Left ventricle myocardium inferior (tissue), 1 donor: ENCODE data around the gene RCOR3. TPM values are rescaled to one million over a fixed set of nuclear protein-coding genes. Genes with fewer than 3 reads are reported as not detected.

Source experiments
- DNase-seq: peaks from one replicate; pipeline ENCODE4 v3.0.0-alpha.2; 2020
- H3K27ac ChIP-seq: fragments of 200-600 bp; replicated peaks from 2 replicates; pipeline ENCODE4 v1.8.0; 2021
- H3K27me3 ChIP-seq: fragments of 200-600 bp; 2 replicates; pipeline ENCODE4 v1.8.0; 2021; ENCODE audit warnings: low read depth
- H3K36me3 ChIP-seq: fragments of 200-600 bp; 2 replicates; pipeline ENCODE4 v1.8.0; 2021
- H3K4me1 ChIP-seq: fragments of 200-600 bp; 2 replicates; pipeline ENCODE4 v1.8.0; 2021
- H3K4me3 ChIP-seq: fragments of 200-600 bp; 2 replicates; pipeline ENCODE4 v1.8.0; 2021; ENCODE audit warnings: mild to moderate bottlenecking, moderate library complexity
- H3K9me3 ChIP-seq: fragments of 200-600 bp; replicated peaks from 2 replicates; pipeline ENCODE4 v1.8.0; 2021
- intact Hi-C: fragments of 100-400 bp; cut with micrococcal nuclease; formaldehyde crosslinking; loops from one replicate; pipeline ENCODE4 v1.11.0; 2022
- total RNA-seq: library from RNA; stranded (reverse); fragmentation: NEBNext Ultra II Directional; extraction: Animal tissue kit (Norgen Biotek cat#: 25700); gene quantifications from one replicate; pipeline ENCODE4 v1.2.1, GENCODE V29; 2021
- TF ChIP-seq, protein P1 (sequence below): fragments of 200-600 bp; IDR thresholded peaks from 2 replicates; pipeline ENCODE4 v1.8.0; 2021; ENCODE audit warnings: antibody characterized with exemption, mild to moderate bottlenecking, borderline replicate concordance
- donor health status: DM: no; HTN: yes; CAD: no; lungs with severe emphysema.

Gene RCOR3
- total RNA-seq, 1 donor from 2014 or later, result 48.3 TPM

DNA sequence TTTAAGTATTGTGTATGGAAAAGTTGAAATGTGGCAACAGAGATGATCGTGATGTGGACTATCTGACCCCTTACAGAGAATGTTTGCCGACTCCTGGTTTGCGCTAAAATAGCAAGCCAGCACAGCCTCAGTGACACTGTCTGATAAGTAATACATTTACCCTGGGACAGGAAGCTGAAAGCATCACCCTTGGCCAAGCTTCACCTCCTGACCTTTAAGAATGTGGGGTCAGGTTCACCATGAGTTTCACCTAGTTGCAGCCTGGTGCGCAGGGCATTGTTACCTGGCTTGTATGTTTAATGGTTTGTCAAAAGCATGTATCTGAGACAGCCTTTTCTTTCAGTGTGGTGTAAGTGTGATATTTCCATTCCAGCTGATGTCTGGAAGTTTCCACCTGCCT, 96.7 kb downstream of the RCOR3 start:
- H3K9me3 ChIP-seq, result peaks cover 5% of the 10 kb centered on the region
- H3K4me1 ChIP-seq, result no peaks in the 10 kb centered on the region
- H3K27ac ChIP-seq, result no peak overlapping the region
- intact Hi-C loops, result no loop called here
- no peak for DNase-seq
- TF ChIP-seq, protein P1, sequence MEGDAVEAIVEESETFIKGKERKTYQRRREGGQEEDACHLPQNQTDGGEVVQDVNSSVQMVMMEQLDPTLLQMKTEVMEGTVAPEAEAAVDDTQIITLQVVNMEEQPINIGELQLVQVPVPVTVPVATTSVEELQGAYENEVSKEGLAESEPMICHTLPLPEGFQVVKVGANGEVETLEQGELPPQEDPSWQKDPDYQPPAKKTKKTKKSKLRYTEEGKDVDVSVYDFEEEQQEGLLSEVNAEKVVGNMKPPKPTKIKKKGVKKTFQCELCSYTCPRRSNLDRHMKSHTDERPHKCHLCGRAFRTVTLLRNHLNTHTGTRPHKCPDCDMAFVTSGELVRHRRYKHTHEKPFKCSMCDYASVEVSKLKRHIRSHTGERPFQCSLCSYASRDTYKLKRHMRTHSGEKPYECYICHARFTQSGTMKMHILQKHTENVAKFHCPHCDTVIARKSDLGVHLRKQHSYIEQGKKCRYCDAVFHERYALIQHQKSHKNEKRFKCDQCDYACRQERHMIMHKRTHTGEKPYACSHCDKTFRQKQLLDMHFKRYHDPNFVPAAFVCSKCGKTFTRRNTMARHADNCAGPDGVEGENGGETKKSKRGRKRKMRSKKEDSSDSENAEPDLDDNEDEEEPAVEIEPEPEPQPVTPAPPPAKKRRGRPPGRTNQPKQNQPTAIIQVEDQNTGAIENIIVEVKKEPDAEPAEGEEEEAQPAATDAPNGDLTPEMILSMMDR, result no peak
- H3K36me3 ChIP-seq, result peaks cover 8% of the 10 kb centered on the region
- H3K4me3 ChIP-seq, result no peak overlapping the region
- no peaks in the 10 kb centered on the region for H3K27me3 ChIP-seq

DNA sequence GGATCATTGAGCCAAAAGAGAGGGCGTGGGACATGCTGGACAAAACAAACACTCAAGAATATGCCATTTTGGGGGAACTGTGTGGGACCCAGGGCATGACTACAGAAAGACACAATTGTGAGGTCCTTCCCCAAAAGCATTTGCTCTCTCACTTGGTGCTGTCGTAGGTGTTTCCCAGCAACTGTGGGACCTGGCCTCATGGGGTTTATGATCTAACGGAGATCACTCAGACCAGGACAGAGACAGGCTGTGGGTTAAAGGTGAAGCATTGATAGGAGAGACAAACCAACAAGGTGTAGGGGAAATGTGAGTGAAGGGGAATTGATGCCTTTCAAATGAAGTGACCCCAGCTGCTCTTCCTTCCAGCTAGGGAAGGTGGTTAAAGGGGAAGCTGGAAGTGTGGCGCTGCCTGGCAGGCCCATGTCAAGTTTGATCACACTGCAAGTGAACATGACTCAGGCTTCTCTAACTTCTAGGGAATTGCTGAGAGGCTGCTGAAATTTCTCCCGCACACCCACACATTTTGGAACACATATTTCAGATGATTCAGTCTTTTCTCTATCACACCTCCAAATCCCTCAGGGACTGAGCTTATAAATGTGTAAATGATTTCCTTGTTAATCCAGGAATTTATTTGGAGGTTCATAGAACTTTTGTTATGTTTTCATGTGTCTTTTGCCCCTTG, 97.7 kb downstream of the RCOR3 start:
- no peak overlapping the region for H3K27ac ChIP-seq
- H3K4me3 ChIP-seq, result no peak overlapping the region
- no peak for DNase-seq
- H3K36me3 ChIP-seq, result peaks cover 13% of the 10 kb centered on the region
- no peaks in the 10 kb centered on the region for H3K27me3 ChIP-seq
- TF ChIP-seq, protein P1, result no peak
- intact Hi-C loops, result no loop called here
- no peaks in the 10 kb centered on the region for H3K4me1 ChIP-seq
- no peaks in the 10 kb centered on the region for H3K9me3 ChIP-seq

DNA sequence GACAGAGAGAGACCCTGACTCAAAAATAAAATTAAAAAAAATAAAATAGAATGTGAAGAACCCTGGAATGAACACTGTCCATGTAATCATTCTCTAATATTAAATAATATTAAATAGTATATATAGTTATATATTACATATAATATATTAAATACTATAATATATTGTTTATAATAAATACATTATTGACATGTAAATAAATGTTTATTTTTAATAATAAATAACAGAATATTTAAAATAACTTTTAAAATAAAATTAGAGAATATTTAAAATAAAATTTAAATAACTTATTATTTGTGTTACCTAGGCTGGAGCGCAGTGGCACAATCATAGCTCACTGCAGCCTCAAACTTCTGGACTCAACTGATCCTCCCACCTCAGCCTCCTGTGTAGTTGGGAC, 99.5 kb downstream of the RCOR3 start:
- Histone ChIP-seq H3K36me3 (peaks cover 13% of the 10 kb centered on the region), H3K27ac (no peak overlapping the region), H3K4me3 (no peak overlapping the region), H3K27me3 (no peaks in the 10 kb centered on the region), H3K9me3 (no peaks in the 10 kb centered on the region), H3K4me1 (no peaks in the 10 kb centered on the region)
- intact Hi-C loops, result no loop called here
- DNase-seq, result no peak
- TF ChIP-seq, protein P1, result no peak

DNA sequence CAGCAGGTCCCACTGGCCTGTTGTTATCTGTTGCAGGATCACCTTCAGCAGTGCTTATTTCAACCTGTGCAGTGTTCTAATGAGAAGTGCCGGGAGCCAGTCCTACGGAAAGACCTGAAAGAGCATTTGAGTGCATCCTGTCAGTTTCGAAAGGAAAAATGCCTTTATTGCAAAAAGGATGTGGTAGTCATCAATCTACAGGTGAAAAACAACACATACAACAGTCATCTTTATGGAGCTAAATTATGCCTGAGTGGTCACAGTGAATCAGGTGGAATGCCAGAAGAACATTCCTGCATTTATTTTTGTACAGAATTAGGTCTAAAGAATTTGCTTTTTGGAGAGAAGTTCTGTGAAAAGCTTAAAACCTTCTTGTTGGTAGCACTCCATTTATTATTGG, 100.7 kb downstream of the RCOR3 start:
- H3K4me1 ChIP-seq, result no peaks in the 10 kb centered on the region
- no peaks in the 10 kb centered on the region for H3K27me3 ChIP-seq
- no peak overlapping the region for H3K4me3 ChIP-seq
- peaks cover 13% of the 10 kb centered on the region for H3K36me3 ChIP-seq
- no peaks in the 10 kb centered on the region for H3K9me3 ChIP-seq
- TF ChIP-seq, protein P1, result no peak
- DNase-seq, result no peak
- intact Hi-C loops, result no loop called here
- no peak overlapping the region for H3K27ac ChIP-seq

DNA sequence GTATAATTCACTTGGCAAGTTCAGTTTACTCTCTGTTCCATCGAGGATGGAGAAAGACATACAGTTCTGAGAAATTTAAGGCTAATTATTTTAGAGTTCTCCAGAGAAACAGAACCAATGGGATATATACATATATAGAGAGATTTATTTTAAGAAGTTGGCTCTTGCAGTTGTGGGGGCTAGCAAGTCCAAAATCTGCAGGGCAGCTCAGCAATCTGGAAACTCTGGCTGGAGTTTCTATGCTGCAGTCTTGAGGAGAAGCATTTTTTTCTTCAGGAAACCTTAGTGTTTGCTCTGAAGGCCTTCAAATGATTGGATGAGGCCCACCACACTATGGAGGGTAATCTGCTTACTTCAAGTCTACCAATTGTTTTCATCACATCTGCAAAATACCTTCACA, 102.0 kb downstream of the RCOR3 start:
- H3K4me1 ChIP-seq, result no peaks in the 10 kb centered on the region
- H3K36me3 ChIP-seq, result peaks cover 15% of the 10 kb centered on the region
- intact Hi-C loops, result no loop called here
- TF ChIP-seq, protein P1, result no peak
- no peaks in the 10 kb centered on the region for H3K27me3 ChIP-seq
- H3K4me3 ChIP-seq, result no peak overlapping the region
- H3K9me3 ChIP-seq, result no peaks in the 10 kb centered on the region
- DNase-seq, result no peak
- no peak overlapping the region for H3K27ac ChIP-seq

Other genes with a start within 250 kb of the RCOR3 start
- gene KCNH1, start 125.2 kb upstream of the RCOR3 start, total RNA-seq, result not detected
- gene TRAF5, start 67.5 kb downstream of the RCOR3 start, total RNA-seq, result 1.5 TPM
- gene RD3, start 232.8 kb downstream of the RCOR3 start, total RNA-seq, result not detected